Activated CD8-positive, alpha-beta T cell treated with anti-CD3 and anti-CD28 coated beads for 36 hours (primary cell): ENCODE results near the gene NKAIN2. TPM values are rescaled to one million over a fixed set of nuclear protein-coding genes. Genes with fewer than 3 reads are reported as not detected.

Experiments used
- ATAC-seq: fragments of 200-7000 bp; cut with Tn5 transposase; one replicate; pipeline ENCODE4 v1.10.0; 2021; ENCODE audit warnings: mild to moderate bottlenecking, moderate library complexity
- CTCF ChIA-PET: fragments of 350-600 bp; sonication (Branson Sonifier 250); formaldehyde crosslinking; loops from one replicate; lab custom pipeline; 2021; ENCODE audit warnings: antibody characterized with exemption; lab: Charles Lee
- POLR2A ChIA-PET: fragments of 350-600 bp; sonication (Branson Sonifier 250); formaldehyde crosslinking; loops from one replicate; lab custom pipeline; 2021; ENCODE audit warnings: antibody characterized with exemption; lab: Charles Lee
- DNase-seq: peaks from one replicate; pipeline ENCODE4 v3.0.0-alpha.2; 2020
- H3K27ac Mint-ChIP-seq: one replicate; pipeline ENCODE4 v1.8.0; 2021; ENCODE audit warnings: mild to moderate bottlenecking, mixed read lengths
- H3K27me3 Mint-ChIP-seq: one replicate; pipeline ENCODE4 v1.8.0; 2021; ENCODE audit warnings: mixed read lengths
- H3K36me3 Mint-ChIP-seq: one replicate; pipeline ENCODE4 v1.8.0; 2021; ENCODE audit warnings: low read depth, mixed read lengths
- H3K4me1 Mint-ChIP-seq: one replicate; pipeline ENCODE4 v1.8.0; 2021; ENCODE audit warnings: low read depth, mixed read lengths
- H3K4me3 Mint-ChIP-seq: one replicate; pipeline ENCODE4 v1.8.0; 2021; ENCODE audit warnings: mild to moderate bottlenecking, moderate library complexity, mixed read lengths
- H3K9me3 Mint-ChIP-seq: one replicate; pipeline ENCODE4 v1.8.0; 2021; ENCODE audit warnings: mixed read lengths
- intact Hi-C: fragments of 100-400 bp; cut with micrococcal nuclease; formaldehyde crosslinking; loops from one replicate; pipeline ENCODE4 v1.10.0; 2022
- total RNA-seq, 2 experiments: library from RNA; stranded (reverse); gene quantifications; one replicate each; pipeline ENCODE4 v1.2.3, GENCODE V29; 2021
- TF ChIP-seq, protein P1 (sequence below): fragments of 200-600 bp; IDR thresholded peaks from one replicate; pipeline ENCODE4 v1.8.0; 2022; ENCODE audit warnings: antibody characterized with exemption, mild to moderate bottlenecking

NKAIN2 gene
- total RNA-seq, 2 experiments from 2014 or later, result not detected

DNA sequence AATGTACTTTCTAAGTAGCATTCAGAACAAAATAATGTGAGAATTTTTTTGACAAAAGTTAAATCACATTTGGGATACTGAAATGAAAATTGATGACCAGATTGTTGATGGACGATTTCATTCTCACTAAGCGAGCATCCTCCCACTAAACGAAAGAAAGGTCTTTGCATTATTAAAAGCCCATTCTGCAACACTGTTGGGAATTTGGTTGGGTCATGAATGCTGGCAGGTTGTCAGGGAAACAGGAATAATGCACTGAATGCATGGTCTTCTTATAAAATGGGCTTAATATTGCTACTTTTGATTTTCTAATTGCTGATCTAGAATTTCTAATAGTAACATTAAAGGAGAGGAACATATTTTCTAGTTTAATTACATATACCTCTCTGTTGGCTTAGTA, 229.8 kb downstream of the NKAIN2 start:
- intact Hi-C loops, result no loop called here
- H3K27me3 Mint-ChIP-seq, result no peaks in the 10 kb centered on the region
- ChIA-PET POLR2A (no interaction called here), CTCF (no interaction called here)
- H3K9me3 Mint-ChIP-seq, result no peaks in the 10 kb centered on the region
- no peaks in the 10 kb centered on the region for H3K4me1 Mint-ChIP-seq
- H3K27ac Mint-ChIP-seq, result no peak overlapping the region
- no peaks in the 10 kb centered on the region for H3K36me3 Mint-ChIP-seq
- ATAC-seq (no peak), DNase-seq (no peak)
- H3K4me3 Mint-ChIP-seq, result no peak overlapping the region
- TF ChIP-seq, protein P1, sequence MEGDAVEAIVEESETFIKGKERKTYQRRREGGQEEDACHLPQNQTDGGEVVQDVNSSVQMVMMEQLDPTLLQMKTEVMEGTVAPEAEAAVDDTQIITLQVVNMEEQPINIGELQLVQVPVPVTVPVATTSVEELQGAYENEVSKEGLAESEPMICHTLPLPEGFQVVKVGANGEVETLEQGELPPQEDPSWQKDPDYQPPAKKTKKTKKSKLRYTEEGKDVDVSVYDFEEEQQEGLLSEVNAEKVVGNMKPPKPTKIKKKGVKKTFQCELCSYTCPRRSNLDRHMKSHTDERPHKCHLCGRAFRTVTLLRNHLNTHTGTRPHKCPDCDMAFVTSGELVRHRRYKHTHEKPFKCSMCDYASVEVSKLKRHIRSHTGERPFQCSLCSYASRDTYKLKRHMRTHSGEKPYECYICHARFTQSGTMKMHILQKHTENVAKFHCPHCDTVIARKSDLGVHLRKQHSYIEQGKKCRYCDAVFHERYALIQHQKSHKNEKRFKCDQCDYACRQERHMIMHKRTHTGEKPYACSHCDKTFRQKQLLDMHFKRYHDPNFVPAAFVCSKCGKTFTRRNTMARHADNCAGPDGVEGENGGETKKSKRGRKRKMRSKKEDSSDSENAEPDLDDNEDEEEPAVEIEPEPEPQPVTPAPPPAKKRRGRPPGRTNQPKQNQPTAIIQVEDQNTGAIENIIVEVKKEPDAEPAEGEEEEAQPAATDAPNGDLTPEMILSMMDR, result no peak

DNA sequence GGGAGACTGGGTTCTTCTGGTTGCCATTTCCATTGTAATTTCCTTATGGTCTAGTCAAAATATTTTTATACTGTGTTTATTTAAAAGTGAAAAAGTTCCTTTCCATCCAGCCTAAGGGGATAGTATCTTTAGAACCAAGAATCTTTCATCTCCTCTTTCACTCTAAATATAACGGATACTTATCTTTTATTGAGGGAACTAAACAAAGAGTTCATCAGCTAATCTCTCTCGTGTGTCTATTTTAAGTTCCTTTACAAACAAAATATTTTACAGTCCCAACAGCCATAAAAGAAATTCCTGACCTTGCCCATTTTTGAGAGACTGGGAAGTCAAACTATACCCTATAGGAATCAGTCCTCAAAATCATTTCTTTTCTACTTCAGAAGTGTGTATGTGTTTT, 232.7 kb downstream of the NKAIN2 start:
- Mint-ChIP-seq H3K4me3 (no peak overlapping the region), H3K4me1 (no peaks in the 10 kb centered on the region), H3K36me3 (no peaks in the 10 kb centered on the region), H3K27ac (no peak overlapping the region), H3K27me3 (no peaks in the 10 kb centered on the region), H3K9me3 (no peaks in the 10 kb centered on the region)
- ChIA-PET POLR2A (interaction anchor here (0.7 kb wide), 1 partner anchor 24 kb away, joined by 4 read pairs; no protein-coding TSS in a partner anchor), CTCF (no interaction called here)
- ATAC-seq (no peak), DNase-seq (no peak)
- intact Hi-C loops, result no loop called here
- TF ChIP-seq, protein P1, result no peak

DNA sequence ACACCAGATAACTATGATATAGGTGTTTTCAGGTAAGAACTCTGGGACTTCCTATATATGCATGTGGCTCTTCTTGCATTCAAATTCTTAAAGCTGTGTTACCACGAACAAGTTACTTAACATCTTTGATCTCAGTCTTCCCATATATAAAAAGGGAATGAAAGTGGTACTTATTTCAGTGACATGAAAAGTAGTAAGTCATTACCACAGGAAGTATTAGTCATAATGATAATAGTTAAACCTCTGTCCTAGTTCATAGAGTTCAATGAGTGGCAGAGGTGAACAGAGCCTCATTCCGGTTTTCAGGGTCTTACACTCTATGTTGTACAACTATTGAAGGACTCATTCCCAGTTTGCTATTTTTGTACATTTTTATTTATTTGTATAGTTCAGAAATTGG, 237.0 kb downstream of the NKAIN2 start:
- peak; percentile 39 for ATAC-seq
- H3K27me3 Mint-ChIP-seq, result no peaks in the 10 kb centered on the region
- TF ChIP-seq, protein P1, result no peak
- intact Hi-C loops, result no loop called here
- ChIA-PET CTCF (no interaction called here), POLR2A (no interaction called here)
- no peaks in the 10 kb centered on the region for H3K36me3 Mint-ChIP-seq
- H3K27ac Mint-ChIP-seq, result no peak overlapping the region
- no peaks in the 10 kb centered on the region for H3K9me3 Mint-ChIP-seq
- no peak overlapping the region for H3K4me3 Mint-ChIP-seq
- DNase-seq, result no peak
- no peaks in the 10 kb centered on the region for H3K4me1 Mint-ChIP-seq

DNA sequence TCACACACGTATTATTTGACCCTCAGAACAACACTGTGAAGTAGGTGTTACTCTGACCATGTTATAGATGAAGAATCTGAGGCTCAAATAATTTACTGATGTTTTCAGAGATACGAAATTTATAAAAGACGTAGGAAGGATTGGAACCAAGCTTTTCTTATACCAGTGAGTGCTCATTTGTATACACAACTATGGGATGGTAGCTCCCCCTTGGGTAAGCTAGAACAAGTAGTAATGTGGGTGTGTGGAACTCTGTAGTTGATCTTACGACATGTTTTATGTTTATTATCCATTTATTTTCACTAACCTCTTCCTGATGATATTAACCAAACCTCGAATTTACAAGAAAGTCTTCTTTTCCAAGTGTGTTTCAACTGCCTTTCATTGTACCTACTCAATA, 248.5 kb downstream of the NKAIN2 start:
- DNase-seq (no peak), ATAC-seq (no peak)
- no peaks in the 10 kb centered on the region for H3K36me3 Mint-ChIP-seq
- intact Hi-C loops, result no loop called here
- no peak overlapping the region for H3K27ac Mint-ChIP-seq
- H3K4me1 Mint-ChIP-seq, result peaks cover 6% of the 10 kb centered on the region
- H3K9me3 Mint-ChIP-seq, result no peaks in the 10 kb centered on the region
- no peak overlapping the region for H3K4me3 Mint-ChIP-seq
- TF ChIP-seq, protein P1, result no peak
- peaks cover 1% of the 10 kb centered on the region for H3K27me3 Mint-ChIP-seq
- ChIA-PET CTCF (interaction anchor here (0.5 kb wide), 1 partner anchor 16 kb away, joined by 3 read pairs; no protein-coding TSS in a partner anchor), POLR2A (no interaction called here)

DNA sequence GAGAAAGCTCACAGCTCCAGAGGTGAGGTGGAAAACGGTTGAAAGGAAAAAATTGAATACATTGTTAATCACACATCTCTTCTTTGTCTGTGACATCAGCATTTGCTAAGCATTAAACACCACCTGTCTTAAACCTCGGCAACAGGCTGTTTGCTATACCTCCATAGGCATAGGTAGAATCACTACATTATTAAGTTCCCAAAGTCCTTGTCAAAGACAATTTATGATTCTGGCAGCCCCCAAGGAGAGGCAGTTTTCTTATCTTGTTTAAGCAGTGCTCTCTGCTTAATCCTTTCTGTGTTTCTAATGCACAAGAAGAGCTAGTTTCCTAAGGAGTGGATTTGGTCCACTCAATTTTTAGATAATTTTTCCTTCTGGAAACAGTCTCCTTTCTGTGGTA, 249.7 kb downstream of the NKAIN2 start:
- intact Hi-C loops, result no loop called here
- CTCF ChIA-PET, result no interaction called here
- H3K4me1 Mint-ChIP-seq, result peaks cover 6% of the 10 kb centered on the region
- peaks cover 1% of the 10 kb centered on the region for H3K27me3 Mint-ChIP-seq
- H3K9me3 Mint-ChIP-seq, result no peaks in the 10 kb centered on the region
- POLR2A ChIA-PET, result no interaction called here
- H3K4me3 Mint-ChIP-seq, result no peak overlapping the region
- no peak for ATAC-seq
- no peaks in the 10 kb centered on the region for H3K36me3 Mint-ChIP-seq
- TF ChIP-seq, protein P1, result no peak
- no peak overlapping the region for H3K27ac Mint-ChIP-seq
- DNase-seq, result no peak
